Subcutaneous abdominal adipose tissue (tissue), 5 donors: ENCODE results near the gene SLCO1B3.

ENCODE experiments used
- H3K27ac ChIP-seq: one replicate; pipeline ENCODE4 v1.7.0; 2013; ENCODE audit warnings: low read depth, mild to moderate bottlenecking, inconsistent platforms, low read length, moderate library complexity
- H3K27me3 ChIP-seq, 5 donors: one replicate each; pipeline ENCODE4 v1.7.0; 2013; ENCODE audit warnings: low read length in 5 of 5, inconsistent platforms in 1 of 5; ENCODE audit not compliant: control insufficient read depth in 5 of 5, insufficient read depth in 4 of 5
- H3K36me3 ChIP-seq, 5 donors: one replicate each; pipeline ENCODE4 v1.7.0; 2013; ENCODE audit warnings: low read length in 5 of 5; ENCODE audit not compliant: control insufficient read depth in 5 of 5, insufficient read depth in 5 of 5
- H3K4me1 ChIP-seq, 5 donors: one replicate each; pipeline ENCODE4 v1.7.0; 2013; ENCODE audit warnings: low read length in 5 of 5, mild to moderate bottlenecking in 3 of 5, moderate library complexity in 1 of 5; ENCODE audit not compliant: control insufficient read depth in 5 of 5, insufficient read depth in 5 of 5
- H3K4me3 ChIP-seq, 5 donors: one replicate each; pipeline ENCODE4 v1.7.0; 2013; ENCODE audit warnings: low read length in 5 of 5, low read depth in 1 of 5
- H3K9ac ChIP-seq, 5 donors: one replicate each; pipeline ENCODE4 v1.7.0; 2013; ENCODE audit warnings: low read length in 5 of 5, mild to moderate bottlenecking in 4 of 5, moderate library complexity in 3 of 5
- H3K9me3 ChIP-seq, 5 donors: one replicate each; pipeline ENCODE4 v1.7.0; 2013; ENCODE audit warnings: low read length in 5 of 5; ENCODE audit not compliant: control insufficient read depth in 5 of 5
- donor health status: healthy.
- donor health status: healthy.
- donor health status: healthy.
- donor health status: healthy.
- donor health status: healthy.

The SLCO1B3 gene

DNA sequence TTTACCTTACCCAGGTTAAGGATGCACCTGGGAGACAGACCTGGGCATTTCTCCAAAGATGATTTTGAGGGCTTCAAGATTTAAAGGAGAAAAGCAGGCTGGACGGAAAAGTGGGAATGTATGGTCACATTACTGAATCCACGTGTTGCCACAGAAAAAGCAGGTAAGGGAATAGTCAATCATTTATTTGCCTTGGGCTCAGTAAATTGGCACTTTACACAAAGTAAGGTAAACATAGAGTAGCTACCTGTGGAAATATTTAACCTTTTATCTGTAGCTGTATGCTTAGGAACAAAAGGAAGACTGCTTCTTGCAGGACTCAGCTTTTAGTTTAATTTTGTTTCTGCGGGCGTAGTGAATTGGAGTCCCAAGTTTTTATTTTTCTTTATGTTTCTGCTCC, 153.3 kb downstream of the SLCO1B3 start:
- no peaks in the 10 kb centered on the region for H3K36me3 ChIP-seq
- no peaks in the 10 kb centered on the region for H3K27me3 ChIP-seq
- no peak overlapping the region for H3K4me3 ChIP-seq
- no peaks in the 10 kb centered on the region for H3K4me1 ChIP-seq
- no peak overlapping the region for H3K27ac ChIP-seq
- no peaks in the 10 kb centered on the region for H3K9me3 ChIP-seq
- no peak overlapping the region for H3K9ac ChIP-seq
